ENCODE results near the gene FAHD2A. TPM values are rescaled to one million over a fixed set of nuclear protein-coding genes. Genes with fewer than 3 reads are reported as not detected.
"Not testable (repeated sequence)": the region's sequence is repeated elsewhere in the genome, so short reads cannot be mapped to it uniquely, and the experiment has no call there.

Gene FAHD2A
- total RNA-seq, 1 donor from 2014 or later: 47.4 TPM

GRCh38 chr2:95389245-95390119, 13.0 kb upstream of the FAHD2A start:
- peak; percentile 46 for DNase-seq (ENCODE audit: low spot score)

- DNase-seq (ENCODE audit: low spot score): peak; percentile 72
These were observed 12.1 kb upstream of the FAHD2A start for GRCh38 chr2:95390272-95390880.

DNA sequence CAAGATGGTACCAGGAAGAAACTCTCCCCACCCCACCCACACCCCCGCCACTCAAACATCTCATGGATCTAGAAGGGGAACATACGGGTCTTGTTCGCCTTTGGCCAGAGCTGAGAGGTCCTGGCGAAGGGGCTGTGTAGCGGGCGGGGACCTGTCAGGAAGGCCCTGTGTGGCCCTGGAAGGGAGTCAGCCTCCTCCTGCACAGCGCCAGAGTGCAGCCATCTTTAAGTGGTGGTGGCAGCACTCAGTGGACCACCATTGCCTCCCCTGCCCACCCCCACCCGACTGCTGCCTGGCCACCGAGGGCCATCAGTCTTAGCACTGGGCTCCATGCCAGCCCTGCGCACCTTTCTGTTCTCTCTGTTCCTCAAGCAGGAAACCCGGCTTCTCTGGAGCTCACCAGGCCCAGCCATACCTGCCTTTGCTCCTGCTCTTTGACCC, 11.6 kb upstream of the FAHD2A start:
- no peak for DNase-seq (ENCODE audit: low spot score)

DNA sequence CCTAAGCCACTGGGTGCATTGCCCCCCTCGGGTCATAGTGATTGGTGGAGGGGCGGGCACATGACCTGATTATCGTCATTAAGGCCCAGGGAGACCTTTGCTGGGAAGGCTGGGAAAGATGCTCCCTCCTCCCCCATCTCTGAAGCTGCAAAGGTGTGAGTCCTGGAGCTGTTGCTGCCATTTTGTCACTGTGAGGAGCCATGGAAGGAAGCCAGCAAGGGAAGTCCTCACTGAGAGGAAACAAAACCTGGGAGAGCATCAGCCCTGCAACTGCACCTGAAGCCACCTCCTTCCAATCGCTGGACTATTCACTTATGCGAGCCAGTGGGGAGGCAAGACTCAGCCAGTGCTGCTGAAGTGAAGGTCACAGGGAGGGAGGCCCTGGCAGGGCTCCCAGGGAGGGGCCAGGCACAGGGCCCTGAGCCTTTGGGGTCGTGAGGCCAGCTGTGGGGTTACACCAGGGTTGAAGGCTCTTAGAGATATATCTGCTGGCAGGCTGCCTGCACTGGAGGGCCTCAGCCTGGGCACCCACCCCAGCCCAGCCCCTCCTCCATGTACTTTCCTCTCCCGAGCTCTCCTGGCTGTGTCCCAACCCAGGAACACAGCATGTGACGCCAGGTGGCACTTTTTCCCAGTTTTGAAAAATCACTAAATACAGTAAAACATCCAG, 10.7 kb upstream of the FAHD2A start:
- peak; percentile 59 for DNase-seq (ENCODE audit: low spot score)

DNA sequence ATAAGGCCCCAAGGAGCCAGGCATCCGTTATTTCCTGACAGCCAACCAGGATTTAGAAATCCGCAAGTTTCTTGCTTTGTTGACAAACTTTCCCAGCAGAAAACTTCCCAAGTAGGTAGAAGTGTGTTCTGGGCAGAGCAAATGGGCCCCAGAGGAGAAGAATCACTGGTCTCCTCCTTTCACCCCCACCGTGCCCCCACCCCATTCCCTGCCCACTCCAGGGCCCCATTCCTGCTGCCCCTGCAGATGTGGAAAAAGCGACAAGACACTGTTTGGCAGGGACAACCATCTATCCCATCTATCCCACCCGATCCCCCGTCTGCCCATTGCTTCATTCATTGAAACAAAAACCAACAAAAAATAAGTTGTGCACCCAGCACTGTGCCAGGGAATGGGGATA, 10.2 kb upstream of the FAHD2A start:
- DNase-seq (ENCODE audit: low spot score): no peak

GRCh38 chr2:95392730-95393455, 9.6 kb upstream of the FAHD2A start:
- DNase-seq (ENCODE audit: low spot score): no peak

DNA sequence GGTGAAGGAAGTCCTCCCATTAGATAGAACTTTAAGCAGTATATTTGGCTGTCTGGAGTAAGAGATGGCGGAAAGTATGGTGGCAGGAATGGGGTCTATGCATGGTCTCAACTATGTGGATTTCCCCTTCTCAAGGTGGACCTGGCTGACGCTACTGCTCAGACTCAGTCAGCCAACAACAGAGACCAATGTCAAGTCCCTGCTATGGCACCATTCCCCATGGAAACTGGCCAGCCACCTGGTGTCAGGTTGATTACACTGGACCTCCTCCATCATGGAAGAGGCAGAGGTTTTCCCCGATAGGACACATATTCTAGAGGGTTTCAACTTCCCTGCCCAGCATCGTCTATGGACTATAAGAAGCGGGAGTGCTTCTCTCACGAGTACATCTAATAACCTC, 8.6 kb upstream of the FAHD2A start:
- DNase-seq (ENCODE audit: low spot score): no peak

DNA sequence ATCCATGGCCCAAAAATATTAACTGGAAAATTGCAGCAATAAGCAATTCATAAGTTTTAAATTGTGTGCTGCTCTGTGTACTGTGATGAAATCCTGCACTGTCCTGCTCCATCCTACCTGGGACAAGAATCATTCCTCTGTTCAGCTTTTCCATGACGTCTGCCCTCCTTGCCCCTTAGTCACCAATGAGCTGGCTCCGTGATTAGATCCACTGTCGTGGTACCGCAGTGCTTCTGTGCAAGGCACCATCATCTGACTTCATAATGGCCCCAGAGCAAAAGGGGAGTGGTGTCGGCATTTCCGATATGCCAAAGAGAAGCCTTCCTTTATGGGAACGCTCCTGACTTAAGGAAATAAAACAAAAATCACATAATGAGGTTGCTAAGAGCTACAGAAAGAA, 3.4 kb upstream of the FAHD2A start:
- no peak for DNase-seq (ENCODE audit: low spot score)

DNA sequence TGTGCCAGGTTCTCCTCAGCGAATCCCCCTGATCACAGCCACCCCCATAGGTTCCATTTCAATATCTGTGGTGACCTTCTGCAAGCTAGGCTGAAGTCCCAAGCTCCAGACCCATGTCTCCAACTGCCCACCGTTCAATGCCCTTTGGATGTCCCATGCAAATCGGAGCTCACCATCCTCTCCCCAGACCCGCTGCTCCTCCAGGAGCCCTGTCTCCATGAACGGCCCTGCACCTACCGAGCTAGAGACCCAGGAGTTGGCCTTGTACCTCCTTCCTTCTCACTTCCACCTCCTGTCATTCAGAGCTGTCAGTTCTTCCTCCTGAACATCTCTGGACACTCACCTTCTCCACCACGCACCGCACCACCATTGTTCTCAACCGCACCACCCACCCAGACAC, 1.0 kb upstream of the FAHD2A start:
- no peak for DNase-seq (ENCODE audit: low spot score)

DNA sequence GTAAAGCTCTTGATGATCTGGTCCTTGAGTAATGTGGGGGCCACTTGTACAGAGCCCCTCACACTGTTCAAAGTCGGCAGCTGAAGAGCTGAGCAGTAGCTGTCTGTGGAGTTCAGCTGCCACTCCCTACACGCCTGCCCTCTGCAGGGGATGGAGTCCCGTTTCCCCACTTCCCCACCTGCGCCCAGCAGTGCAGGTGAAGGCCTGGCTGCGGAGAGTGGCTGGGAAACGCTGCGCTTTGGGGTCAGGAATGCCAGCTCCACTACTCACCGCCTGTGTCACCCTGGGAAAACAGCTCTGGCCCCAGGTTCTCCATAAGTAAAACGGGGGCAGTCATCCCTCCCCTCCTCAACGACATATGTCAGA, 521 bp upstream of the FAHD2A start:
- DNase-seq (ENCODE audit: low spot score): not testable (repeated sequence)

DNA sequence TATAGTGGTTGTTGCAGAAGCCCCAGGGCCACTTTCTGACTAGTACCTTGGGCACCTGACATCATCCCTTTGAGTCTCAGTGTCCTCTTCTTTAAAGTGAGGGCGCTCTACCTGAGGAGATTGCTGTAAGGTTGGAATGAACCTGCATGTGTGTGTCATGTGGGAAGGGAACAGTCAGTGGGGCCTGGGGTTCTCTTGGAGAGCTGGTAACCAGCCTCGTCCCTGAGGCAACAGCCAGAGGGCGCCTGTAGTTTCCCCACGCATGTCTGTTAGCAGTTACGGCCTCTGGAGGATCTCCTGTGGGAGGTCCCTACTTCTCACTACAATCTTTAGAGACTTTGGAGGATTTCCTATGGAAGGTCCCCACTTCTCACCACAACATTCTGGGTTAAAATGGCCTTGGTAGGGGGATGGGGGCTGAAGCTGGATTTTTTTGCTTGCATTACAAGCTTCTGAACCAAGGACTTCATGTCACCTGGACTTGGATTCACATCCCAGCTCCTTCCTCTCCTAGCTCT, 755 bp downstream of the FAHD2A start:
- not testable (repeated sequence) for DNase-seq (ENCODE audit: low spot score)

GRCh38 chr2:95403824-95404223, 1.3 kb downstream of the FAHD2A start:
- DNase-seq (ENCODE audit: low spot score): not testable (repeated sequence)

DNA sequence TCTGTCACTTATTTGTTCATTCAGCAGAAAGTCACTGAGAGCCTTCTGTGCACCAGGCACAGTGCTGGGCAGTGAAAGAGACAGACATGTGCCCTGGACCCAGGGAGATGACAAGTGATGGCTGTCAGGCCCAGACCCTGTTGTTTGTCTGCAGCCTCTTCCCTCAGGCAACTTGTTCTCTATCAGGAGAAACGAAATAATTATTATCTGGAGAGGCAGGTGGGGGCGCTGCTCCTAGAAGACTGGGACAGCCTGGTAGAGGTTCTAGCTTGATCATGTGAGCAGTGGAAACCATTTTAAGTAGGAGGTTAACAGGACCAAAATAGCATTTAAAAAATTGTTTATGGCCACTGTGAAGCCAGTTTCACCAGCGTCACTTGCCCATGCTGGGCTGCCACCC, 2.2 kb downstream of the FAHD2A start:
- DNase-seq (ENCODE audit: low spot score): not testable (repeated sequence)

GRCh38 chr2:95411239-95411638, 8.7 kb downstream of the FAHD2A start:
- not testable (repeated sequence) for DNase-seq (ENCODE audit: low spot score)

GRCh38 chr2:95414015-95414594, 11.6 kb downstream of the FAHD2A start:
- DNase-seq (ENCODE audit: low spot score): peak; percentile 86

GRCh38 chr2:95415138-95415537, 12.6 kb downstream of the FAHD2A start:
- not testable (repeated sequence) for DNase-seq (ENCODE audit: low spot score)

DNA sequence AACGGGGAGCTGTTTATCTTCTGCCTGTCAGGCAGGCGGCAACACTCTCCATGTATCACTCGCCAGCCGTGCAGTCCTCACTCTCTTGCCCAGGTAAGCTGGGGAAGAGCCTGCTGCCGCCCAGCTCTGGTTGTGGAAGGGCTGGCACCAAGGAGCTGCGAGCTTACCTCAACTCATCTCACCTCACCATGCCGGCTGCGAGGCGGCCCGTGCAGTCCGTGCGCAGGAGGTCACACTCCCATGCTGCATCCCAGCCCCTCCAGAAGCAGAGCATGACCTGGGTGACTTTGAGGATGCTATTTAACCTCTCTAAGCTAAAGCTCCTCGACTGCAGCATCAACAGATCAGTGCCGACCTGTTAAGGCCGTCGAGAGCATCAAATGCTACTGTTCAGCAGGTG, 13.1 kb downstream of the FAHD2A start:
- not testable (repeated sequence) for DNase-seq (ENCODE audit: low spot score)

- DNase-seq (ENCODE audit: low spot score): not testable (repeated sequence)
These were observed 24.8 kb downstream of the FAHD2A start for GRCh38 chr2:95427196-95427867.

GRCh38 chr2:95429748-95430467, 27.4 kb downstream of the FAHD2A start:
- DNase-seq (ENCODE audit: low spot score): not testable (repeated sequence)

DNA sequence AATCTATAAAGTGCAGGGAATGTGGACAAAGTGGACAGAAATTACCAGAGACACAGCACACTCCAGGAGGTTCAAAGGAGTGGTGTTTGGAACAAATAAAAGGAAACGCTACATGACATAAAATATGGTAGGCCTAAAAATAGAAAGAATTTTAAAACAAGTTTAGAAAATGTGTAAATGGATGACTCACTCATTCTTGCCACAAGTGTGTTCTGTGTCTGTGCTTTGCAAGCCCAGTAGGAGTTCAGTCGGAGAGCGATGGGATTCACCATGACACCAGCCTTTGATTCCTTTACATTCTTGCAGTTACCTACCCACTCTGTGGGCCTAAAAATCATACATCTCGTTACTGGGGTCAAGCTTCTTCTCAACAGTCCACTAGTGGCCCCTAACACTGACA, 30.9 kb downstream of the FAHD2A start:
- DNase-seq (ENCODE audit: low spot score): not testable (repeated sequence)
